ENCODE results near the gene PC.

DNA sequence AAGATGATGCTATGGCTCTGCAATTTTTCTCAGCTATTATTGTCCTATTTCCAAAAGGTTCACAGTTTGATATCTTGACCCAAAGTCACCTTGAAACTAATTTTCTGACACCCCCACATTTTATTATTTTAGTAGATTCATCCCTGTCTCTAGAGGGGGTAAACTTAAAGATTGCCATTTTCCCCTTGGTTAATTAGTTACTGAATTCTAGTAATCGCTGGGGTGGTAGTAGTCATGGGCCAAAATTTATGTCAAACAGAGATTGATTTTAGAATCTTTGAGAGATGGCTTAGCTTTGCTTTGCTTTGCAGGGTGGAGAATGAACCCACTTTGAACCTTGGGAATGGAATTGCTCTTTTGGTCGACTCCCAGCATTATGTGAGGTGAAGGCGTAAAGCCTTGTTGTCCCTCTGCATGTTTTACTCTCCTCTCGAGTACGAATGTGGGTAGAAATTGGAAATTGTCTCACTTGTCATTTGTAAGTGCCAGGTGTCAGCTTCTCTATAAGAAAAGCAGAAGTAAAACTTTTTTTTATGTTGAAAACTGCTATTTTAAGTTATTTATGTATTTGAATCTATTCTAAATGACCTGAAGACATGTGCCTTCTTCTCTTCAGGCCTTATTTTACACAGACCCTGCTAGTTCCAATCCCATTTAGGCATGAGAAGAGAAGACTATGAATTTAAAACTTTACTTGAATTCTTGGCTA is 157.3 kb downstream of the PC start:
- no peak for TF ChIP-seq EZH2phosphoT487 (IDR thresholded peaks at IDR 0.05; ENCODE audit: low read depth, severe bottlenecking, unreplicated experiment)
- TF ChIP-seq, protein P1, sequence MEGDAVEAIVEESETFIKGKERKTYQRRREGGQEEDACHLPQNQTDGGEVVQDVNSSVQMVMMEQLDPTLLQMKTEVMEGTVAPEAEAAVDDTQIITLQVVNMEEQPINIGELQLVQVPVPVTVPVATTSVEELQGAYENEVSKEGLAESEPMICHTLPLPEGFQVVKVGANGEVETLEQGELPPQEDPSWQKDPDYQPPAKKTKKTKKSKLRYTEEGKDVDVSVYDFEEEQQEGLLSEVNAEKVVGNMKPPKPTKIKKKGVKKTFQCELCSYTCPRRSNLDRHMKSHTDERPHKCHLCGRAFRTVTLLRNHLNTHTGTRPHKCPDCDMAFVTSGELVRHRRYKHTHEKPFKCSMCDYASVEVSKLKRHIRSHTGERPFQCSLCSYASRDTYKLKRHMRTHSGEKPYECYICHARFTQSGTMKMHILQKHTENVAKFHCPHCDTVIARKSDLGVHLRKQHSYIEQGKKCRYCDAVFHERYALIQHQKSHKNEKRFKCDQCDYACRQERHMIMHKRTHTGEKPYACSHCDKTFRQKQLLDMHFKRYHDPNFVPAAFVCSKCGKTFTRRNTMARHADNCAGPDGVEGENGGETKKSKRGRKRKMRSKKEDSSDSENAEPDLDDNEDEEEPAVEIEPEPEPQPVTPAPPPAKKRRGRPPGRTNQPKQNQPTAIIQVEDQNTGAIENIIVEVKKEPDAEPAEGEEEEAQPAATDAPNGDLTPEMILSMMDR (IDR thresholded peaks at IDR 0.05; ENCODE audit: poor library complexity), result no peak

Measured in hepatocyte (in vitro differentiated cells).